ENCODE results near the gene EPS15. TPM values are rescaled to one million over a fixed set of nuclear protein-coding genes. Genes with fewer than 3 reads are reported as not detected.

Gene EPS15
- total RNA-seq, 1 donor from 2014 or later = 139 TPM

GRCh38 chr1:51527144-51527543 is 8.1 kb upstream of the EPS15 start:
- DNase-seq = no peak
- no peaks in the 10 kb centered on the region for H3K4me1 Mint-ChIP-seq (ENCODE audit: low read depth, unreplicated experiment)
- H3K36me3 Mint-ChIP-seq (ENCODE audit: unreplicated experiment) = no peaks in the 10 kb centered on the region
- no peaks in the 10 kb centered on the region for H3K9me3 Mint-ChIP-seq (ENCODE audit: unreplicated experiment)
- no peak overlapping the region for H3K4me3 Mint-ChIP-seq (ENCODE audit: unreplicated experiment)
- H3K27ac Mint-ChIP-seq (ENCODE audit: unreplicated experiment) = no peak overlapping the region
- no peak for TF ChIP-seq CTCF (IDR thresholded peaks at IDR 0.05; ENCODE audit: partially characterized antibody, unreplicated experiment)
- no peaks in the 10 kb centered on the region for H3K27me3 Mint-ChIP-seq (ENCODE audit: unreplicated experiment)

DNA sequence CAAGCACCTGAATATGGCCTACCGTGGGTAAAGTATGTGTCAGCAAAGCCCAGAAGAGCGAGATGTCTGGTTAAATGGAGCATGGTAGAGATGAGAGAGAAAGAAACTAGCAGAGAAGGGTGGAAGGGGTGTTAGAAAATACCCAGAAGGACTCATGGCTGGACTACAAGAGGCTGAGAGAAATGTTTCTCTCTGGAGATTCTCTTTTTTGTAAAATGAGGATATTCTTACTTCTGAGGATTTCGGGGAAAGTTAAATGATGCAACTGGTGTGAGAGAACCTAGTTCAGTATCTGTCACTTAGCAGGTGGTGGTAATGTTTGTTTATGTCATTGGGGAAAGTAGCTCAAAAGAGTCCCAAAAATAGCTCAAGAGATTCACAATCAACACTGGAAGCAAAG is 7.2 kb upstream of the EPS15 start:
- H3K36me3 Mint-ChIP-seq (ENCODE audit: unreplicated experiment) = no peaks in the 10 kb centered on the region
- no peak for DNase-seq
- no peak overlapping the region for H3K4me3 Mint-ChIP-seq (ENCODE audit: unreplicated experiment)
- no peaks in the 10 kb centered on the region for H3K4me1 Mint-ChIP-seq (ENCODE audit: low read depth, unreplicated experiment)
- H3K9me3 Mint-ChIP-seq (ENCODE audit: unreplicated experiment) = no peaks in the 10 kb centered on the region
- no peaks in the 10 kb centered on the region for H3K27me3 Mint-ChIP-seq (ENCODE audit: unreplicated experiment)
- no peak overlapping the region for H3K27ac Mint-ChIP-seq (ENCODE audit: unreplicated experiment)
- no peak for TF ChIP-seq CTCF (IDR thresholded peaks at IDR 0.05; ENCODE audit: partially characterized antibody, unreplicated experiment)

GRCh38 chr1:51525295-51525694 is 6.2 kb upstream of the EPS15 start:
- Mint-ChIP-seq H3K27me3 (ENCODE audit: unreplicated experiment) (no peaks in the 10 kb centered on the region), H3K4me1 (ENCODE audit: low read depth, unreplicated experiment) (no peaks in the 10 kb centered on the region), H3K9me3 (ENCODE audit: unreplicated experiment) (no peaks in the 10 kb centered on the region), H3K27ac (ENCODE audit: unreplicated experiment) (no peak overlapping the region), H3K36me3 (ENCODE audit: unreplicated experiment) (no peaks in the 10 kb centered on the region), H3K4me3 (ENCODE audit: unreplicated experiment) (no peak overlapping the region)
- no peak for TF ChIP-seq CTCF (IDR thresholded peaks at IDR 0.05; ENCODE audit: partially characterized antibody, unreplicated experiment)
- no peak for DNase-seq

- no peak for TF ChIP-seq CTCF (IDR thresholded peaks at IDR 0.05; ENCODE audit: partially characterized antibody, unreplicated experiment)
- Mint-ChIP-seq H3K36me3 (ENCODE audit: unreplicated experiment) (peaks cover 3% of the 10 kb centered on the region), H3K27me3 (ENCODE audit: unreplicated experiment) (no peaks in the 10 kb centered on the region), H3K27ac (ENCODE audit: unreplicated experiment) (no peak overlapping the region), H3K4me1 (ENCODE audit: low read depth, unreplicated experiment) (no peaks in the 10 kb centered on the region), H3K9me3 (ENCODE audit: unreplicated experiment) (no peaks in the 10 kb centered on the region), H3K4me3 (ENCODE audit: unreplicated experiment) (no peak overlapping the region)
- DNase-seq = no peak
These were observed 5.8 kb upstream of the EPS15 start for GRCh38 chr1:51524817-51525216.

GRCh38 chr1:51523931-51524330 is 4.9 kb upstream of the EPS15 start:
- TF ChIP-seq CTCF (IDR thresholded peaks at IDR 0.05; ENCODE audit: partially characterized antibody, unreplicated experiment) = no peak
- Mint-ChIP-seq H3K27me3 (ENCODE audit: unreplicated experiment) (no peaks in the 10 kb centered on the region), H3K4me1 (ENCODE audit: low read depth, unreplicated experiment) (no peaks in the 10 kb centered on the region), H3K9me3 (ENCODE audit: unreplicated experiment) (no peaks in the 10 kb centered on the region), H3K4me3 (ENCODE audit: unreplicated experiment) (no peak overlapping the region), H3K36me3 (ENCODE audit: unreplicated experiment) (peaks cover 7% of the 10 kb centered on the region), H3K27ac (ENCODE audit: unreplicated experiment) (no peak overlapping the region)
- no peak for DNase-seq

Measured in glutamatergic neuron (in vitro differentiated cells).